Occipital lobe (tissue), 2 donors: ENCODE results near the gene RNF11. TPM values are rescaled to one million over a fixed set of nuclear protein-coding genes. Genes with fewer than 3 reads are reported as not detected.
"Not testable (repeated sequence)": the region's sequence is repeated elsewhere in the genome, so short reads cannot be mapped to it uniquely, and the experiment has no call there.

Source experiments
- DNase-seq: peaks from one replicate; lab custom pipeline; 2025; lab: John Stamatoyannopoulos, UW
- total RNA-seq: library from RNA; depleted of rRNA; stranded (reverse); fragments of >200 nt; gene quantifications from one replicate; pipeline ENCODE4 v1.2.3, GENCODE V29; 2014

Gene RNF11
- total RNA-seq, 1 donor from 2014 or later = 148 TPM

GRCh38 chr1:51227231-51227960 is 8.7 kb upstream of the RNF11 start:
- DNase-seq = not testable (repeated sequence)

DNA sequence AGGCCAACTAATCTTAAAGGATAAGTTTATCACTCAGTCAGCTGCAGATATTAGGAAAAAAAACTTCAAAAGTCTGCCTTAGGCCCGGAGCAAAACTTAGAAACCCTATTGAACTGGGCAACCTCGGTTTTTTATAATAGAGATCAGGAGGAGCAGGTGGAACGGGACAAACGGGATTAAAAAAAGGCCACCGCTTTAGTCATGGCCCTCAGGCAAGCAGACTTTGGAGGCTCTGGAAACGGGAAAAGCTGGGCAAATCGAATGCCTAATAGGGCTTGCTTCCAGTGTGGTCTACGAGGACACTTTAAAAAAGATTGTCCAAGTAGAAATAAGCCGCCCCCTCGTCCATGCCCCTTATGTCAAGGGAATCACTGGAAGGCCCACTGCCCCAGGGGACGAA is 7.6 kb upstream of the RNF11 start:
- not testable (repeated sequence) for DNase-seq

DNA sequence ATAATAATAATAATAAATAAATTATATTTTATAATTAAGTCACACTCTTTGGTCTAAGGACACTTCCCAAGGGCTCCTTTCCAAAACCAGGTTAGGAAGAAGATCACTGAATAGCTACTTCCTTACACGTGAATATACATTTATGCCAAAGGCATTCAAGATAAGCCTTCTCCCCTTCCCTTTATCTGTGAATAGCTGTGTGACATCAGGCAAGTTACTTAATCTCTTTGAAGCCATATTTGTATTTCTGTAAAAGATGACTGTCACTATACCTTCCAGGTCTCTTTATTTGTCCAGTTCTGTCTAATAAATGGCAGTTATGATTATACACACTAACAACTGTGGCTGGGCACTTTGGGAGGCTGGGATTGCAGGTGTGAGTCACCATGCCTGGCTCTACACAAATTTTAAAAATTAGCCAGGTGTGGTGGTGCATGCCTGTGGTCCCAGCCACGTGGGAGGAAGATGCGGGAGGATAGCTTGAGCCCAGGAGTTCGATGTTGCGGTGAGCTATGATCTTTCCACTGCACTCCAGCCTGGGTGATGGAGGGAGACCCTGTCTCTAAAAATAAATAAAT is 5.5 kb upstream of the RNF11 start:
- no peak for DNase-seq

- DNase-seq = no peak
These were observed 5.0 kb upstream of the RNF11 start for GRCh38 chr1:51231120-51231519.

DNA sequence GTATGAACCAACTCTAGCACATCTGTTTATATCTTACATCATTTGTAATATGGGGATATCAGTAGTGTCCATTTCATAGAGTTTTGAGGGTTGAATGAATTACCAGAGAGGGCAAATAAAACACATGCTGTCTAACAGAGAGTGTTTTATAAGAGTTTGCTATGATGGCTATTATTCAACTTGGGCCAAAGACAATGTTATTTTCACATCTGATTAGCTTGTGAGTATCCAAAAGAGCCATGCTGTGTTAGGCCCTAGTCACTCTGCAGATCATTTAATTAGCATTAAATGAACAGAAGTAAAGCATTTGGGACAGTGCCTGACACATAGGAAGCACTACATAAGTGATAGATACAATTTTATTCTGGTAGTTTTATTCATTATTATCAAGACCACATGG is 4.2 kb upstream of the RNF11 start:
- no peak for DNase-seq

DNA sequence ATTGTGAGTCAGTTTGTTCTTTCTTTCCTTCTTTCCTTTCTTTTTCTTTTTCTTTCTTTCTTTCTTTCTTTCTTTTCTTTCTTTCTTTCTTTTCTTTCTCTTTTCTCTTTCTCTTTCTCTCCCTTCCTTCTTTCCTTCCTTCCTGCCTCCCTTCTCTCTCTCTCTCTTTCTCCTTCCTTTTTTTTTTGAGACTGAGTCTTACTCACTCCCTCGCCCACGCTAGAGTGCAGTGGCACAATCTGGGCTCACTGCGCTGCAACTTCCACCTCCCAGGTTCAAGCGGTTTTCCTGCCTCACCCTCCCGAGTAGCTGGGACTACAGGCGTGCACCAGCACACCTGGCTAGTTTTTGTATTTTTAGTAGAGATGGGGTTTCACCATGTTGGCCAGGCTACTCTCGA is 1.8 kb upstream of the RNF11 start:
- DNase-seq = not testable (repeated sequence)

DNA sequence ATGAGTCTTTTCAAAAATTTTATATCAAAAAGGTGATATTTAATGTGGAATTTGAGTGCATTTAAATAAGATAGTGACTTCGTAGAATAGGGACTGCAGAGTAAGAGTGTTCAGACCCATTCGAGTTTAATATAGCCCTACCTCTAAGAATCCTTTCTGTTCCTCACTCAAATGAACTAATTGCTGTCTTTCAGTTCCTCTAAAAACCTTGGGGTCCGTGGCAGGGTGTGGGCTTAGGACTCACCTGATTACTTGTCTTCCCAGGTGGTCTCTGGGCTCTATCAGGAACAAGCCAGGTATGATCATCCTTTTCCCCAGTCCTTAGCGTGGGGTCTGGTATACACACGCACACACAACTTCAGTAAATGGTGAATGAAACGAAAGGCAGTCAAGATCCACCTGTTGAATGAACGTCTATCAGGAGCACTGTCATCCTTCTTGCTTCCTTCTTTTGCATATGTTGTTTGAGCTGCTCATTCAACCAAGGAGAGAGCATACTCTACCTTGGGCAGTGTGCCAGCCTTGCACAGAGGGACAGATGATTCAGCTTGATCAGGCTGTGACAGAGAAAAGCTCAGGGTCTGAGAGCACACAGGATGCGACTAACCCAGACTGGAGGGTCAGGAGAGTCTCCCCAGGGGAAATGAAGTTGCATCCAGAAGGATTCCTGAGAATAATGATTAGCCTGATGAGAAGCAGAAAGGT is 1.2 kb upstream of the RNF11 start:
- peak; percentile 28 for DNase-seq

DNA sequence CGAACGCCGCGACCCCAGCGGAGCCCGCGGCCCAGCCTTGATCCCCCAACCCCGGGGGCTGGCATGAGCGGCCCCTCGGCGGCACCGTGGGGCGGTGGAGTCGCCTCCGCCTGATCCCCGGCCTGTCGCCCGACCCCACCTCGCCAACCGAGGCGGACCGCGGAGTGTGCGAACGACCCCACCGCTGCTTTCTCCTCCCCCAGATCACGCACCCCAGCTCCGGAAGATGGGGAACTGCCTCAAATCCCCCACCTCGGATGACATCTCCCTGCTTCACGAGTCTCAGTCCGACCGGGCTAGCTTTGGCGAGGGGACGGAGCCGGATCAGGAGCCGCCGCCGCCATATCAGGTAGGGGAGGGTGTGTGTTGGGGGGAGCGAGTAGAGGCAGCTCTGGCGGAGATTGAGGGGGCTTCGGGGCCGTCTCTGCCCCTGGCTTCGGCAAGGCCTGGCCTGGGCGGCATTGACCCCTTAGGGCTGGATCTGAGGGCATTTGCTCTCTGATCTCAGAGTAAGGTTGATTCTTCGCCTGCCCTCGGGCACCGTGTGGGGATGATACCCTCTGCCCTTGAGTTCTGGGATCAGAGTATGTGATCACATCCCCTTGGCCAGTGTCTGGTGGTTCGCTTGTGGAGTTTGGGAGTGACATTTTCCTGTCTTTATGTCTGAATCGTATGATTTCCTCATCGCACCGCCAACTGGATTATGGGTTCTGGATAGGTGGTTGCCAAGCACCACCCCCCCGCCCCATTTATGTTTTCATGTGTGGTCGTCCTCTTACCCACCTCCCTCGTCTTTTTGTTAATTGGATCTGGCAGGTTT is 668 bp downstream of the RNF11 start:
- peak; percentile 27 for DNase-seq

DNA sequence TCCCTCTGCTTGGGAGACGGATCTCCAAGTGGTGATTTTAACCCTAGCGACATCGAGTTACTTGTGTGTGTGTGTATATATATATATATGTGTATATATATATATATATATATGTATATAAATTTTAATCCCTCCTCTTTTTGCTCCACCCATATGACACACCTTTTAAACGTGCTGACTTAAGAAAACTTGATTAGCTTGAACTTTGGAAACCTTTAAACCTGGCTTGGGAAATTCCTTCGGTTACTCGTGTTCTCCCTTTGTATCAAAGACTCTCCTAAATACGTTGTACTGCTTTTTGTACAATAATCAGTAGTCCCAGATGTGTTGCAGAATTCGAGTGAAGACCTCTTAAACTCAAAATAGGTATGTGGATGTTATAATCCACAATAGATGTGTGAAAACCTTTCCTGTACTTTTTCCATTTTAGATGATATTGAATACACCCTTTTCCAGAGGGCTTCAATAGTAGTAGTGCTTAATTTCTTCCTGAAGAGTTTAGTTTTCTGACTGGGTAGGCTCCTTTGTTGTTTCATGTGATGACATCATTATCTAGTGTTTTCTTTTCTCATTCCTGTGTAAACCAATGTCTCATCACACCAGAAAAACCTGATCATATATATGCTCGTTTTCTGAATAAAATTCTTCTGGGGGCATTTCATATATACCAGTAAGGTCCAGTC is 1.4 kb downstream of the RNF11 start:
- no peak for DNase-seq

DNA sequence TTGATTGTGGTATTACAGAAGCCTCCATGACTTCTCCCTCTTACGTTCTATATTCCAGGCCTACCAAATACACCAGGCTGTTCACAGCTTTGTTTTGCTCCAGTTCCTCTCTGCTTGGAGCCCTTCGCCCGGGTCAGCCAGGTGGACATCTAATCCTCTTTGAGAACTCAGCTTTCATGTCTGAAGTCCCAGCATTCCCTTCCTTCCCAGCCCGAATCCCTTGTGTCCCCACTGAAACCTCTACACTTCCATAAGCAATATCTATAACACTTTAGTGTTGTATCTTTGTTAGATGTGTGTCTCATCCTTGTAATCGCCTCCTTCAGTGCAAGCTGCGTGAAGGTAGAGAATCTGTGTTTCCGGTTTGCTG is 1.9 kb downstream of the RNF11 start:
- no peak for DNase-seq

DNA sequence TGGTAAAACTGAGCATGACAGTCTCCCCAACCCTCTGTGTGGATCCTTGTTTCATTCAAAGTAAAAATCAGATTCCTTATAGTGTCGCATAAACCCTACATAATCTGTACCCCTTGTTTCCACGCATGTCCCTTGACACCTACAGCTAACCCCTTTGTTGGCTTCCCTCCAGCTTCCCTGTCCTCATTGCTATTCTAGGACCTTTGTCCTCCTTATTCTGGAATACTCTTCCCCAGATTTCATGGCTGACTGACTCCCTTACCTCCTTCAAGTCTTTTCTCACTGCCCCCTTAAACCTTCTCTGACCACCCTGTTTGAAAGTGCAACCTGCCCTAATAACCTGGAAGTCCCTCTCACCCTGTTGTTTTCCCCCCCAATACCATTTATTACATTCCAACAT is 4.0 kb downstream of the RNF11 start:
- no peak for DNase-seq

DNA sequence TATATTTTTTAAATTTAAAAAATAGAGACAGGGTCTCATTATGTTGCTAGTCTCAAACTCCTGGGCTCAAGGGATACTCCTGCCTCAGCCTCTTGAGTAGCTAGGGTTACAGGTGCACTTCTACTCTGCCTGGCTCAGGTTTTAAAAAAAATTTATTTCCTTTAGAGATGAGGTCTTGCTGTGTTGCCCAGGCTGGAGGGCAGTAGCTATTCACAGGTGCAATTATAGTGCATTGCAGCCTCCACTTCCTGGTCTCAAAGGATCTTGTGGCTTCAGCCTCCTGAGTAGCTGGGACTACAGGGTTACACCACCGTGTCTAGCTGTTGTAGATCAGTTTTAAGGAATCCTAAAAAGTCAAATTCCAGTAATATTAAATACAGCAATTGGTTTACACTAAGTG is 5.0 kb downstream of the RNF11 start:
- DNase-seq = no peak

DNA sequence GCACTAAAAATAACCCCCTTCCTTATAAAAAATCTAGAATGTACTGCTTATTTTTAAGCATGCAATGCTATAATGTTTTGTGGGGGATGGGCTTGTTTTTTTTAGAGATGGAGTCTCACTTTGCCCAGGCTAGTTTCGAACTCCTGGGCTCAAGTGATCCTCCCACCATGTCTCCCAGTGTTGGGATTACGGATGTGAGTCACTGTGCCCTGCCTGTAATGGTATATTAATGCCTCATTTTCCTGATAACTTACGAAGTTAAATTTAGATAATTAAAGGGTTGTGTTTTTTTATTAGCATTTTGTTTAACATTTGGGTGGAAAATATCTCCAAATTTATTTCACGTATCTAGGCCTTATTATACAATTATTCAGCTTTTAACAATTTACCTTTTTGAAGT is 6.5 kb downstream of the RNF11 start:
- DNase-seq = no peak

DNA sequence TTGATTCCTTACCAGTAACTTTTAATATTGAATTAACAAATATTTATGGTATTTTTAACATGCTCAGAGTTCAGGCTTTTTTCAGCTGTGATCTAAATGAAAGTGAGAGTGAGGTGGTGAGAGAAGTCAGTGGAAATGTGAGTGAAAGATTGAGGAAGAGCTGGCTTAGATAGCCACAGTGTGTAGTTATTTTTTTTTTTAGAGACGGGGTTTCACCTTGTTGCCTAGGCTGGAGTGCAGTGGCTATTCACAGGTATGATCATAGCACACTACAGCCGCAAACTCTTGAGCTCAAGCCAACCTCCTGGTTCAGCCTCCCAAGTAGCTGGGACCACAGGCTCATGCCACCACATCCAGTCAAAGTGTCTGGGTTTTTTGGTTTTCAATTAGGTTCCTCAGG is 10.9 kb downstream of the RNF11 start:
- no peak for DNase-seq

GRCh38 chr1:51247499-51247898 is 11.4 kb downstream of the RNF11 start:
- no peak for DNase-seq

DNA sequence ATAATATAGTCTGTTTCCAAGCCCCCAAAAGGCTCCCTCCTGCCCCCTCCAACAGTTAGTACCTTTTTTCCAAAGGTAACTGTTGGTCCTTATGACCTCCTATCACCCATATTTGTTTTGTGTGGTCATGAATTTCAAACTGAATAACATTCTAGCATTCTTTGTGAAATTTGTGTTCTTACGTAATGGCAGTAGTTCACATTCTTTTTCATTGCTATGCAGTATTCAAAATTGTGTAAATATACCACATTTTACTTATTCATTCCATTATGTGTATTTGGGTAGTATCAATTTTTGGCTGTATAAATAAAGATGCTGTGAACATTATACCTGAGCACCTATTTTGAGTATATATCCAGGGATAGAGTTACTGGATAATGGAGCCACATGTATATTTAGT is 13.4 kb downstream of the RNF11 start:
- no peak for DNase-seq

DNA sequence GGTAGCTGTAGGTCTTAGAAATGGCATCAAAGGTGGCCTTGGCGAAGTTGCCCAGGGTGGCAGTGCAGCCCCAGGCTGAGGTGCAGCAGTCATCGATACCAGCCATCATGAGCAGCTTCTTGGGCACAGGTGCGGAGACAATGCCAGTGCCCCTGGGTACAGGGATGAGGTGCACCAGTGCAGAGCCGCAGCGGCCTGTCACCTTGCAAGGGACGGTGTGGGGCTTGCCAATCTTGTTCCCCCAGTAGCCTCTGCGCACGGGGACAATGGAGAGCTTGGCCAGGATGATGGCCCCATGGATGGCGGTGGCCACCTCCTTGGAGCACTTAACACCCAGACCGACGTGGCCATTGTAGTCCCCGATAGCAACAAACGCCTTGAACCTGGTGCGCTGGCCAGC is 14.7 kb downstream of the RNF11 start:
- DNase-seq = not testable (repeated sequence)

- not testable (repeated sequence) for DNase-seq
These were observed 15.1 kb downstream of the RNF11 start for GRCh38 chr1:51251165-51251564.

DNA sequence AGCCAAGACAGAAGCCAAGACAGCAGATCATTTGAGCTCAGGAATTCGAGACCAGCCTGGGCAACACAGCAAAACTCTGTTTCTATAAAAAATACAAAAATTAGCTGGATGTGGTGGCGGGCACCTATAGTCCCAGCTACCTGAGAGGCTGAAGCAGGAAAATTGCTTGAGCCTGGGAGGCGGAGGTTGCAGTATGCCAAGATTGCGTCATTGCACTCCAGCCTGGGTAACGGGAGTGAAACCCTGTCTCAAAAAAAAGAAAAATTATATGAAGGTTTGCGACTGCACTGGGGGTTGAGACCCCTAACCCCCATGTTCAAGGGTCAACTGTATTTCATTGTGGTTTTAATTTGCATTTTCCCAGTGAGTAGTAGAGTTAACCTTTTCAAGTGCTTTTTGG is 16.3 kb downstream of the RNF11 start:
- DNase-seq = no peak

DNA sequence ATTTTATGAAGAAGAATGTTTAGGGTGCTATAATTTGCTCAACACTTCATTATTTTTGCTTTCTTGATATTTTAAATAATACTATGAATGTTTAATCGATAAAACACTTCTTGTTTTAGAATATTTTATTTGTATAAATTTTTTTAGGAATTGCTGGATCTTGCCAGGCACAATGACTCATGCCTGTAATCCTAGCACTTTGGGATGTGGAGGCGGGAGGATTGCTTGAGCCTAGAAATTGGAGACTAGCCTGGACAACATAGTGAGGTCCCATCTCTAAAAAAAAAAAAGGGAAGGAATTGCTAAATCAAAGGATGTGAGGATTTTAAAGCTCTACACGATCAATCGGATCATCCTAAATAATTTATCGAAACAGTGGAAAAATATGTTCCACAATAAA is 17.6 kb downstream of the RNF11 start:
- peak; percentile 32 for DNase-seq

DNA sequence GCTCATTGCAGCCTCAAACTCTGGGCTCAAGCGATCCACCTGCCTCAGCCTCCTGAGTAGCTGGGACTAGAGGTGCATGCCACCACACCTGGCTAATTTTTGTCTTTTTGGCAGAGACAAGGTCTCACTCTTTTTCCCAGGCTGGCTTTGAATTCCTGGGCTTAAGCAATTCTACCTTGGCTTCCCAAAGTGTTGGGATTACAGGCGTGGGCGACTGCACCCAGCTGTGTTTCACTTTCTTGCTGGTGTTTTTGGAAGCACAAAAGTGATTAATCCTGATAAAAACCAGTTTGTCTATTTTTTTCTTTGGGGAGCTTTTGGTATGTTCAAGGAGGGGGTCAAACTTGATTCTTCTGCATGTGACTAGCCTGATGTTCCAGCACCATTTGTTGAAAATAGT is 19.3 kb downstream of the RNF11 start:
- no peak for DNase-seq
